Thyroid gland (tissue), 4 donors: ENCODE results near the gene HUWE1.

ENCODE experiments used
- POLR2A ChIP-seq, 2 donors: fragments of 450-650 bp; IDR thresholded peaks; one replicate each; pipeline ENCODE4 v1.6.1; 2017; ENCODE audit warnings: antibody characterized with exemption in 2 of 2, mild to moderate bottlenecking in 2 of 2, moderate library complexity in 1 of 2
- TF ChIP-seq, protein P1 (sequence below), 6 experiments: fragments of 200-600 bp in 3 of 6; fragments of 450-650 bp in 3 of 6; sonication (generic) in 3 of 6; IDR thresholded peaks; one replicate each; pipeline ENCODE4 v1.5.1; 2016 to 2019; ENCODE audit warnings: antibody characterized with exemption in 6 of 6, mild to moderate bottlenecking in 2 of 6, inconsistent platforms in 1 of 6, moderate library complexity in 1 of 6

DNA sequence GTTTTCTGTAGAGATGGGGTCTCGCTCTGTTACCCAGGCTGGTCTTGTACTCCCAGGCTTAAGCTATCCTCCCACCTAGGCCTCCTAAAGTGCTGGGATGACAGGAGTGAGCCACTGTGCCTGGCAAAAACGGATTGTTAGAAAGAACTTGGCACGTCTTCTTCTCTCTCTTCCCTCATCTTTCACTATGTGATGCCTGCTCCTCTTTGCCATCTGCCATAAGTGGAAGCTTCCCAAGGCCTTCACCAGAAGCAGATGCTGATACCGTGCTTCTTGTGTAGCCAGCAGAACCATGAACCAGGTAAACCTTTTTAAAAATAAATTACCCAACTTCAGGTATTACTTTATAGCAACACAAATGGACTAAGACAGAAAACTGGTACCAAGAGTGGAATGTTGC, 36.9 kb upstream of the HUWE1 start:
- TF ChIP-seq, protein P1, sequence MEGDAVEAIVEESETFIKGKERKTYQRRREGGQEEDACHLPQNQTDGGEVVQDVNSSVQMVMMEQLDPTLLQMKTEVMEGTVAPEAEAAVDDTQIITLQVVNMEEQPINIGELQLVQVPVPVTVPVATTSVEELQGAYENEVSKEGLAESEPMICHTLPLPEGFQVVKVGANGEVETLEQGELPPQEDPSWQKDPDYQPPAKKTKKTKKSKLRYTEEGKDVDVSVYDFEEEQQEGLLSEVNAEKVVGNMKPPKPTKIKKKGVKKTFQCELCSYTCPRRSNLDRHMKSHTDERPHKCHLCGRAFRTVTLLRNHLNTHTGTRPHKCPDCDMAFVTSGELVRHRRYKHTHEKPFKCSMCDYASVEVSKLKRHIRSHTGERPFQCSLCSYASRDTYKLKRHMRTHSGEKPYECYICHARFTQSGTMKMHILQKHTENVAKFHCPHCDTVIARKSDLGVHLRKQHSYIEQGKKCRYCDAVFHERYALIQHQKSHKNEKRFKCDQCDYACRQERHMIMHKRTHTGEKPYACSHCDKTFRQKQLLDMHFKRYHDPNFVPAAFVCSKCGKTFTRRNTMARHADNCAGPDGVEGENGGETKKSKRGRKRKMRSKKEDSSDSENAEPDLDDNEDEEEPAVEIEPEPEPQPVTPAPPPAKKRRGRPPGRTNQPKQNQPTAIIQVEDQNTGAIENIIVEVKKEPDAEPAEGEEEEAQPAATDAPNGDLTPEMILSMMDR (IDR thresholded peaks at IDR 0.05): no peak
- no peak for TF ChIP-seq POLR2A (IDR thresholded peaks at IDR 0.05)
